NCI-H1436 treated with DMSO at 0.1 percent for 48 hours (cell line): ENCODE measurements around the gene MYH11.
"Not testable (repeated sequence)": the region's sequence is repeated elsewhere in the genome, so short reads cannot be mapped to it uniquely, and the experiment has no call there.

Source experiments
- DNase-seq: peaks from one replicate; lab custom pipeline; 2025; lab: John Stamatoyannopoulos, UW

MYH11 gene

GRCh38 chr16:15749985-15750384 is 106.8 kb downstream of the MYH11 start:
- no peak for DNase-seq

DNA sequence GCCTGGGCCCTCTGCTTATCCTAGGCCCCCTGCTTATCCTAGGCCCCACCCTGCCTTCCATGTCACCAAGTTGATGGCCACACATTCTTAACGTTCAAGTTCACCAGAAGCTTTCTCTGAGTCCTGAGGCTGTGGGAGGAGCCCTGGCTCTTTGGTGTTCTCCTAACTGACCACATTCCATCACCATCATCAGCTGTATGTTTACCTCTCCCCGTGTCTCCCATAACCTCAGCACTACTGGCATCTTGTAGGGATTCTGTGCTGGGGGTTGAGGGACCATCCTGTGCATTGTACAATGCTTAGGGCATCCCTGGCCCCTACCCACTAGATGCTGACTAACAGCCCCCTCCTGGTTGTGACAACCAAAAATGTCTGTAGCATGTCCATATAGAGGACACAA is 107.5 kb downstream of the MYH11 start:
- DNase-seq, result no peak

GRCh38 chr16:15748654-15749053 is 108.2 kb downstream of the MYH11 start:
- DNase-seq, result no peak

DNA sequence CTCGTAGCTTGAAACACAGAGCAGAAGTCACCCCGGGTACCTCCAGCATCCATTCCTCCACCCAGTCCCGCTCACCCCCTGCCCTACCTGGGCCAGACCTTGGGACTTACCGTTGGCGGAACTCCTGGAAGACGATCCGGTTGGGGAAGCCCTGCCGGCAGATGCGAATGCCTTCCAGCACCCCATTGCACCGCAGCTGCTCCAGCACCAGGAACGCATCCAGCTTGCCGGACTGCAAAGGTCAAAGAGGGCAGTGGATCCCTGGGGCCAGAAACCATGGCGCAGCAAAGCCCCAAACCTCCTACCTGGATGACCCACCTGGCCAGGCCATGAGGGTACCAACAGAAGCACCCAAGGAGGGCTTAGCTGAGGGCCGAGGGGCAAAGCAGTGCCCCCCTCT is 108.9 kb downstream of the MYH11 start:
- no peak for DNase-seq

- no peak for DNase-seq
Observed at GRCh38 chr16:15746332-15746731, 110.5 kb downstream of the MYH11 start.

GRCh38 chr16:15743657-15744056 is 113.2 kb downstream of the MYH11 start:
- no peak for DNase-seq

DNA sequence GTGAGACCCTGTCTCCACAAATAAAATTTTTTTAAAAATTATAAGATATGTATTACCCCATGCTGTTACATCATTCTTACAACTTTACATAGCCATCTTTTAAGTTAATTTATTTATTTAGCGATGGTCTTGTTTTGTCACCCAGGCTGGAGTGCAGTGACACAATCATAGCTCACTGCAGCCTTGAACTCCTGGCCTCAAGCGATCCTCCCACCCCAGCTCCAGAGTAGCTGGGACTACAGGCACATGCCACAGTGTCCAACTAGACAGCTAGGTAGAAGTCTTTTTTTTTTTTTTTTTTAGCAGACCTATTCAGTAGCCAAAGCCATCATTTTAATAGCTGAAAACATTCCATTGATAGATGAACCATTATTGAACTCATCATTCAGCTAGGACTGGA is 114.1 kb downstream of the MYH11 start:
- DNase-seq, result no peak

DNA sequence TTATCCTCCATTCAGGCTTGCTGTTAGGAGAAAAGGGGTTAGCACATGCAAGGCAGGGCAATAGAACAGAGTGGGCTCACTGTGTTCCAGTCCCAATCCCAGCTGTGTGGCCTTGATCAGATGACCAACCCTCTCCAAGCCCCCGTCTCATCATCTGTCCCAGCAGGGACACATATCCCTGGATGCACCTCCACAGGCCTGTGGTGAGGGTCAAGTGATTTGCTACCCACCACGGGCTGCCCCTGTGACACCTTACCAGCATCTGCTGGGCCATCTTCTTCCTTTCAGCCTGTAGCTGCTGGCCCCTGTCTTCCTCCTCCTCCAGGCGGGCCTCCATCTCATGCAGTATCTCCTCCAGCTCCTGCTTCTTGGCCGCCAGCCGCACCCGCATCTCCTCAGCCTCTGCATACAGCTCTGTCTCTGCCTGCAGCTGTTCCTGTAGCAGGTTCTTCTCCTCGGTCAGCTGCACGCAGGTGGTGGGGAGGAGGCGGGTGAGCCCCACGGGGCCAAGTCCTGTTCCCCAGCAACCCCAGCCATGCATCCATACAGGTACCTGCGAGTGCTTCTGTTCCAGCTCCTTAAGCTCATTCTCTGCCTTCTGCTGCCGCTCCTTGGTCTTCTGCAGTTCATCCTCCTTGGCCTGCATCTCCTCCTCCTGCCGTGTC is 115.5 kb downstream of the MYH11 start:
- no peak for DNase-seq

GRCh38 chr16:15739950-15740349 is 116.9 kb downstream of the MYH11 start:
- no peak for DNase-seq

- no peak for DNase-seq
Observed at GRCh38 chr16:15739464-15739863, 117.4 kb downstream of the MYH11 start.

DNA sequence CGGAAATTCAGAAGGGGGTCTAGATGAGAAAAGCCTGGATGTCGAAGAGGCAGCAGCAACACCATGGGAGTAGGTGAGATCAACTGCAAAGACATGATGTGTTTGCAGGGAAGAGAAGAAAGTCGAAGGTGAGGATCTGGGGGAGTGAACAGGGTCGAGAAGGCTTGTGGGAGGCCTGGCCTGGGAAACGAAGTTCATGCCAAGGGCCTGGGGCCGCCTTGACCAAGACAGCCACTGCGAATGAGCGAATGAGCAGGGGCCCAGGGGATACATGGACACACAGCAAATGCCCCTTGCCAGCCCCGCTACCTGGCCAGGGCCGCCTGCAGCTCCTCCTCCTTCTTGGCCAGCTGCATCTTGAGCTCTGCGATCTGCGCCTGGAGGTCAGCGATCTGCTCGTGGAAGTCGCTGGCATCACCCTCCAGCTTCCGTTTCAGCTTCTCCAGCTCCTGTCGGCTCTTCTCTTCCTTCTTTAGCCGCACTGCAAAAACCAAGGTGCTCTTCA is 119.6 kb downstream of the MYH11 start:
- no peak for DNase-seq

DNA sequence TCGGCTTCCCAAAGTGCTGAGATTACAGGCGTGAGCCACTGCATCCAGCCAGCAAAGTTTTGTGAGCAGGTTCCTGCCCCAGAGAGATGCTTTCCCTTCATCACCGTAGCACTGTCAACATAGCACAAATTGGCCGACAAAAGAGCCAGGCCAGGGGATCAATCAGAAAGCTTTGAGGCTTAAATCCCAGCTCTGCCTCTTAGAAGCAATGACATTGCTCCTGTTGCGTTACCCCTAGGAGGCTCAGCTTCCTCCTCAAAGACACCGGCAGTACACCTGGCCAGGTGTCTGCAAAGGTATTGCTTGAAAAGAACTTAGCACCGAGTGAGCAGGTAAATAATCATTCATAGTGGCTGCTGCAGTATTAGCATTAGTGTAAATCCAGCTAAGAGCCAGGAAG is 120.3 kb downstream of the MYH11 start:
- DNase-seq, result no peak

DNA sequence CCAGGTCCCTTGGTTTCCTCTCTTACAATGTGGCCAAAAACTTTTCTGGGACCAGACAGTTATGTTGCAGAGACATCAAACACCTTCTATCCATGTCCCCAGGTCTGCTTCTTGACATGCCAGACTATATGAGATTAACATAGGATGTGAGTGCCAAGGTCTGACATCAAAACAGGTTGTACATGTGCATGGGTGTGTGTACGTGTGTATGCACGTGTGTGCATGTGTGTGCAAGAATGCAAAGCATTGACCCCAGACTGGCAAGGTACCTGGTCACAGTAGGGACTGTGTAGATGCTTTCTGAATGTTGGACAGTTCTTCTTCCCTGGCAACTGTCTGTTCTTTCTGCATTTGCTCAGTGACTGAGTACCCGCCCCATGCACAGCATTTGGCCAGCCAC is 121.2 kb downstream of the MYH11 start:
- DNase-seq, result no peak

- DNase-seq, result no peak
Observed at GRCh38 chr16:15732416-15732815, 124.4 kb downstream of the MYH11 start.

DNA sequence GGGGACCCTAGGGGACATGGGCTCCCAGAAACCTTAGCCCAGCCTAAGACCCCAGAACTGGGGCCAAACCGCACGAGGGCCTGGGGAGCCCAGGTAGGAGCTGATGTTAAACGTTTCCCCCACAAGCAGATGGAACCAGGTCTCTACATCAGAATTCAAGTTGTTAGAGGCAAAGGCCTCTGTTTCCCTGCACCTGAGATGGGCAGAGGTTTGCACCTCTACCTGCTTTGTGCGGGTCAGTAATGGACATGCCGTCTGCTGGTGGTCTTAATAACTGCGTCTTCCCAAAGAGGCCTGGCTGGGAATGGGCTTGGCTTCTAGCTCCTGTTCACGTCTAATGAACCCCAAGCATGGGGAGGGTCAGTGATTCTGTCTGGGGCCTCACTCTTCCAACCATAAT is 127.7 kb downstream of the MYH11 start:
- no peak for DNase-seq

GRCh38 chr16:15727697-15728096 is 129.1 kb downstream of the MYH11 start:
- not testable (repeated sequence) for DNase-seq

DNA sequence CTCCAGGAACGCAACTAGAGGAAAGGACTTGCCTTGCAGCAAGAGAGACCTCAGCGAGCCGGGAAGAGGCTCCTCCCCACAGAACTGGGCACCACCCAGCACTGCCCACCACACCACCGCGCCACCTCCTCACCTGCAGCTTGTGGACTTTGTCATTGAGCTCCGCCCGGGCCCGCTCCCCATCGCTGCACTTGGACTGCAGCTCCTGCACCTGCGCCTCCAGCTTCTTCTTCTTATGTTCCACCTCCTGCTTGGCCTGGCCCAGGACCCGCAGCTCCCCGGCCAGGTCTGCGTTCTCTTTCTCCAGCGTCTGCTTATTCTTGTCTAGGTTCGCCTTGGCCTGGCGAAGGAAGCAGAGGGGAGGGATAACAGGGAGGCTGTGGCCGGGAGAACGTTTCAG is 130.1 kb downstream of the MYH11 start:
- DNase-seq, result no peak

DNA sequence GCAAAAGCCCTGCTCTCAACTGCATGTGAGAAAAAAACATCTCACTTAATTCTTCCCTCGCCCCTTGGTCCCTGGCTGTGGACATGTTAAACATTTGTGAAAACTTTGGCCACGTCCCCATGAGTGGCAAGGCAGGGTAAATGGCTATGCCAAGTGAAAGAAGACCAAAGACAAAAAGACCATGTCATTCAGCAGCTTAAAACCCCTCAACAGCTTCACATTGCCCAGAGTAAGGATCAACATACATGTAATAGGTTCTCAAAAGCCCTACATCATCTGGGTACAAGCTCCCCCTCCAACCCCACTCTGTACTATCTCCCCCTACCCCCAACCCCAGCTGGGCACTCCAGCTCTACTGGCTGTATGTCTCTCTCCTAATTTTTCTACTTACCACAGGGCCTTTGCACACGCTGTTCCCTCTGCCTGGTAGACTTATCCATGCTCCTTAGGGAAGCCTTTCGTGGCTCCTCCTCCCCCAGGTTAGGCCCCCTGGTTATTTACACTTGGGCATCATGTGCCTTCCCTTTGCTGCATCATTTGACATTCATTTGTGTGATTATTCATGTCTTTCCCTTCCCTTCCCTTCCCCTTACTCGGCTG is 131.1 kb downstream of the MYH11 start:
- no peak for DNase-seq

DNA sequence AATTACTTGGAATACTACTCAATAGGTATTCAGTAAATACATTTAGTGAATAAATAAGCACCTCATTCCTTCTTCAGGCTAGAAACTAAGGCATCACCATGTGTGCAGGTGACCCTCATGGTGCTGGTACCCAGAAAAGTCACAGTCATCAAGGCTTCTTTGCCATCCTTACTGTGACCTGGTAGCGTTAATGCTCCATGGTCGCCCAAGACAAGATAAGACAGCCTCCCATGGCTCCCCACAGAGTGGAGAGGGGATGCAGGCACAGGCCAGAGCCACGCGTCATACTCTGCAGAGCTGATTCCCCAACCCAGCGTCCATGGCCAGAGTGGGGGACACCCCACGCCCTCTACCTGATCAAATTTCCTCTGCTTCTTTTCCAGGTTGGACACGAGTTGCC is 133.0 kb downstream of the MYH11 start:
- DNase-seq, result no peak

DNA sequence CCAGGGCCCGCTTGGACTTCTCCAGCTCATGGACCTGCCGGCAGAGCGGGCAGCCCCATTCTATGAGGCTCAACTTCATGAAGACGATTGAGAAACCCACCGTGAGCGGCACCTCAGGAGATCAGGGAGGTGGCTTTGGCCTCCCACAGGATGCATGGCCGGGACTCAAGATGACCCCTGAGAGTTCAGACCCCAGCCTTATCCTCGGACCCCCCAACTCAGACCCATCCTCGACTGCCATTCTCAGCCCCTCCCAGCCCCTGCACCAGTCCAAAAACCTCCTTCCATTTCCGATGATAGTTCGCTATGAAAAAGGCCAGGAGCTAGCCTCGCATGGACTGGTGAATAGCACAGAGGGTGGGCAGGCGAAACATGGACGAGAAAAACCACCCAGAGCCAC is 135.8 kb downstream of the MYH11 start:
- DNase-seq, result no peak

- DNase-seq, result no peak
Observed at GRCh38 chr16:15716694-15717447, 140.0 kb downstream of the MYH11 start.

DNA sequence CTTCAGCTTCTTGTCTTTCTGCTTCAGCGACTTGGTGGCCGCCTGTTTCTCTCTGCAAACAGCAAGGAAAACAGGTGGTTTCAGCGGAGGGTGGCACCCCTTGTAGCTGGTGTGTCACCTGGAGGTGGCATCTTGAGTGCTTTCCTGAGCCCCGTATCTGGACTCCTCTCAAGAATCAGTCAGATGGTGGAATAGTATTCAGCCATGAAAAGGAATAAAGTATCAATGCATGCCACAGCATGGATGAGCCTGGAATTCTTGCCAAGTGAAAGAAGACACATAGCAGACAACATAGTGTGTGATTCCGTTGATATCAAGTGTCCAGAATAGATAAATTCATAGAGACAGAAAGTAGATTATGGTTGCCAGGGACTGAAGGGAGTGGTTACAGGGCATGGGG is 141.6 kb downstream of the MYH11 start:
- DNase-seq, result no peak
